HPDE6-E6E7 (cell line): ENCODE data around the gene KRTAP4-6.
"Not testable (repeated sequence)": the region's sequence is repeated elsewhere in the genome, so short reads cannot be mapped to it uniquely, and the experiment has no call there.

Experiments used
- DNase-seq: peaks from one replicate; pipeline ENCODE4 v3.0.0; 2011; ENCODE audit warnings: missing footprints; ENCODE audit errors: extremely low spot score

Gene KRTAP4-6

DNA sequence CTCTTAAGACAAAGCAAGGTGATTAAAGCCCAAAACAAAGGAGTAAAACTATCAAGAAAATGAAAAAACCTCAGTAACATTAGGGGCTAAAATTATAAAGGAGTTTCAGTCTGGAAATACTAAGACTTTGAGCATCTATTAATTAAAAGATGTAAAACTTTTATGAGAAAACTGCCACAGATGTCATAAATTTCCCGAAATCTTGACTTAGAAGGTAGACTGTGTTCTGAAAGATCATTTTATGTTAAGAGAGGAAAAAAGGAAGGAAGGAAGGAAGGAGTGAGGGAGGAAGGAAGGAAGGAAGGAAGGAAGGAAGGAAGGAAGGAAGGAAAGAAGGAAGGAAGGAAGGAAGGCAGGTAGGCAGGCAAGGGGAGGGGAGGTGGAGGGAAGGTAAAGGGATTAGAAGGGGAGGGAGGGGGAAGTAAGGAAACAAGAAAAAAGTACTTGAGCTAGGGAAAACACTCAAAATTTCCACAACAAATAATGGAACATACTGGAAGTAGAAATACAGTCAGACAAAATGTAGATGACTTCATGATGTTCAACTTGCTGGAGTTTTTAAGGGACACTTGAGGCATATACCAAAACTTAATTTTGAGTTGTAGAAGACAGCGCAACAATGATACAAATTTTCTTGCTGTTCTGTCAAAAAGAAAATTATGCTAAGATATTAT lies 7.3 kb upstream of the KRTAP4-6 start:
- DNase-seq: no peak

DNA sequence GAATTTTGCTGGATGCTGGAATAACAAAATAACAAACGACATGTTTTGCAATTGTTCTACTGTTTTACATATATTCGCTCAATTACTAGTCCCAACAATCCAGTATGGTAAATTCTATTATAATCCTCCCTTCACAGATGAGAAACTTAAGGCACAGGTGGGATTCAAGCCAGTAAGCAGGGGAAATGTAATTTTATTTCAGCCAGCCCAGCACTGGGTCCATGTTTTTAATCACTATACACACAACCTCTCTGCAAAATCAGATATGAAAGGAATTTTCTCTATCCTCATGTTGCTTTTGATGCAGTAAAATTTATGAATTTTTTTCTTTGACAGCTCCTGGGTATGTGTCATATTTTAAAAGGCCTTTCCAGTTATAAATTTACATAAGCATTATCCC lies 4.9 kb upstream of the KRTAP4-6 start:
- DNase-seq: no peak

DNA sequence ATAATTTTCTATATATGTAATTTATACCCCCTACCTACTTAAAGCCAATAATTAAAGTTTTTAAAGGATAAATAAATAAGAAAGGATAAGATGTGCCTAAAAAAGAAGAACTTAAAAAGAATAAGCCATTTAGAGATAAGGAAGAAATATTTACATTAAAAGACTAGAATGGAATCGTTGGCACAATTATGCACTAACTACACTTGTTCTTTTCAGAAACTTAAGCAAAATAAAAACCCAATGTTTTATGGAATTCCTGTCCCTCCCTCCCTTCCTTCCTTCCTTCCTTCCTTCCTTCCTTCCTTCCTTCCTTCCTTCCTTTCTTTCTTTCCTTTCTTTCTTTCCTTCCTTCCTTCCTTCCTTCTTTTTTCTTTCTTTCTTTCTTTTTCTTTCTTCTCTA lies 4.5 kb upstream of the KRTAP4-6 start:
- no peak for DNase-seq

DNA sequence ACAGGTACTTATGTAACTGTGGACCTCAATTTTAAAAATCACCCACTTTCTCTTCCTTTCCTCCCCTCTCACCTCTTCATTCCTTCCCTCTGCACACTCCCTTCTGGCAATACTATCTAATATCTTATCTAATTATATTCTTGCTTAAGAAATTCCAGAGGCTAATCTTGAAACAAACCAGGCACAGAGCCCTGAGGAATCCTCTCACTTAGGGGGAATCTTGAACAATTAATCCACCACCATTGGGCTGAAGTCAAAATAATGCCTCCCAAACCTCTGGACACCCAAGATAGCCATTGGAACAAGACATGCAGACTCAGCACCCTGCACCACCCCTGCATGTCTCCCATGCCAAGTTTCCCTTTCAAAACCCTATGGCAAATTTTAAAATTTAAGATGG lies 1.0 kb upstream of the KRTAP4-6 start:
- DNase-seq: no peak

DNA sequence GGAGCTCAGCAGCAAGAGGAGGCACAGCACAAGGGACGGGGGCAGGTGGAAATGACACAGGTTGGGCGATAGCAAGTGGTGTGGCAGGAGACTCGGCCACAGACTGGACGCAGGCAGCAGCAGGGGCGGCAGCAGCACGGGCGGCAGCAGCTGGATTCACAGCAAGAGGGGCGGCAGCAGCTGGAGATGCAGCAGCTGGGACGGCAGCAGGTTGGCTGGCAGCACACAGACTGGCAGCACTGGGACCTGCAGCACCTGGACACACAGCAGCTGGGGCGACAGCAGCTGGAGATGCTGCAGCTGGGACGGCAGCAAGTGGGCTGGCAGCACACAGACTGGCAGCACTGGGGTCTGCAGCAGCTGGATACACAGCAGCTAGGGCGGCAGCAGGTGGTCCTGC lies 479 bp downstream of the KRTAP4-6 start:
- DNase-seq: not testable (repeated sequence)

DNA sequence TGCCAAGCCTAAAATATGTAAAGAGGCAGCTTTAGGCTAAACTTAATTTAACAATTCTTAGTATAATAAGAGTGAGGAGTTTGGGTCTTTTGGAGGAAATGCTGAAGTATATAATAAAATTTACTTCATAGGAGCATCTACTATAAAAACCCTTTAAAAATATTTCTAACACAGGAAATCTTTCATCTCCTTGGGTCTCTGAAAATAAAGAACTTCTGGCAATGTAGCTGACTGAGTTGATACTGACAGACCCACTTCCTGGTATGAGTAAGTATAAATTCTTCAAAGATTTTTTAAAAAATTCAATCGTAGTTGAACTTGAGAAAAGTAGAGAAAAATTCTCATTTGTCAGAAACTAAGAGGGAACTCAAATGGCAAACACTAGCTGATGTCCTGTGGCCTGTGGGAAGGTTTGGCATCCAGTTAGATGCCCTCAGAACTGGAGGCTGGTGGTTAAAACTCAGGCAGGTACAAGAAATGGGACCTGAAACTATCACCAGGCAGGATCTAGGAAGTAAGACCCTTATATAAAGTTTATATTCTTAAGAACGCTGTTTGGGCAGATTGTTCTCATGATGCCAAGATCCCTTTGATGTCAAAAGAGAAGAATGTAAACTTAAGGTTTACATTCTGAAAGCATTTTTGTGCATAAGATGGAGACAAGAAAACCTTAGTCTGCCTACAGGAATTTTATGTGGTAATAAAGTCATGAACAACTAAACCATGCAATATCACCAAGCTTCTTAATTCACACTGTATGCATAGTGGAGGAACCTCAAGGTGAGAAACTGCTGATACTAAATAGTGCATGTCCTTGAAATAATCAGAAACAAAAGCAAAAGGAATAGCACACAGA lies 6.2 kb downstream of the KRTAP4-6 start:
- DNase-seq: no peak

DNA sequence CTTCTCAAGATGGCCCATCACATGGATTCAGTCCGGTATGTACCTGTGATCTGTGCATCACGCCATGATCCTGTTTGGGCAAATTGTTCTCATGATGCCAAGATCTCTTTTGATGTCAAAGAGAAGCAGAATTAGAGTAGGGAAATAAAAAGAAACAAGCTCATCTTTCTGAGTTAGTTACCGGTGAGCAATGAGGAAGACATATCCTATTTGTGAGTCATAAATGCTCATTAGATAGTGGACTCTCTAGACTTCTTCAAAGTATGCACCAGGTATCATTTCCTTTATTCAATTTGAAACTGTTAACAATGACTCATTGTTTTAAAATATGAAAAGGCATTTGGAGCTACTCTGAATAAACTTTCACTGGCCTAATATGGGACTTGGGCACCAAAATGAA lies 8.4 kb downstream of the KRTAP4-6 start:
- peak; percentile 79 for DNase-seq

DNA sequence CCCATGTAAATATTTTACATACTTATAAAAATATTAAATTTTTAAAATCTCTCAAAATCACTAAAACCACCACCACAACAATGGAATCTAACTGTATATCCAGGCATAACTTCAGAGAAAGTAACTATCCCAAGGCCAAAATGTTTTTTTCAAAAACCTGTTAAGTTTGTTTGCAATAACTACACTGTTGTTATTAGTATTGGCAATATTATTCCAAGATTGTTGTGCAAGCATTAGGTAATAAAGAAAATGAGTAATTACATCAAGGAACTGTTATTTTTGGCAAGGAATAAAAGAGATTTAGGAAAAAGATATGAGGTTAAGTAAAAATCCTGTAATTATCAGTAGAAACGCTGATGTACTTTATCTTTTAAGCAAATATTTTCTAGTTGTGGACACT lies 13.0 kb downstream of the KRTAP4-6 start:
- no peak for DNase-seq

DNA sequence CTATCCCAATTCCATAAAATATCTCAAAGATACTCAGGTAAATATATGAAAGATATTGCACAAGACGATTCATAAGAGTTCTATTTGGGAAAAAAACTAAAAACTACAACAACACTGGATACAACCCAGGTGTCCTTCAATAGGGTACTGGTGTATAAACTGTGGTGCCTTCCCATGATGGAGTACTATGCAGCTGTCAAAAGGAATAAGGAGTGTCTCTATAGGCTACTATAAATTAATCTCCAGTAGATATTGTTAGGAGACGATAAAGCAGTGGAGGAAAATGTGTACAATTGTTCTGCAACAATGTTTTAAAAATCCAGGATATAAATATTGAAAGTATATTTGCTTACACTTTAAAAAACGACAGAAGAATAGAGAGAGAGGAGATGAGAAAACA lies 13.9 kb downstream of the KRTAP4-6 start:
- DNase-seq: no peak

DNA sequence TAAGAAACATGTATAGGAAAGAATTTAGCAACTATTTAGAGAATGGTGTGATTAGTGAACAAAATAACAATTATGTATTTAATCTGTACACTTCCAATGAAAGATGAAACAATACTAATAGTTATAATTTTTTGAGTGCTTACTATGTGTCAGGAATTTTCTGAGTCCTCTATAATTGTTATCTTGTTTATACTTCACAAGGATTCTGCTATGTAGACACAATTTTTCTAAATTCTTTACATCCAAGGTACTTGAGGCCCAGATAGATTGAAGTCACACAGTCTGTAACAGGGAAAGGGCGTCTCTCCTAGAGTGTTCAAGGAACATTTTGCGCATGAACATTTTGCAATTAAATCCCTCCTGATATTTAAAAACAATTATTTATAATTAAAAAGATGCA lies 15.3 kb downstream of the KRTAP4-6 start:
- no peak for DNase-seq

DNA sequence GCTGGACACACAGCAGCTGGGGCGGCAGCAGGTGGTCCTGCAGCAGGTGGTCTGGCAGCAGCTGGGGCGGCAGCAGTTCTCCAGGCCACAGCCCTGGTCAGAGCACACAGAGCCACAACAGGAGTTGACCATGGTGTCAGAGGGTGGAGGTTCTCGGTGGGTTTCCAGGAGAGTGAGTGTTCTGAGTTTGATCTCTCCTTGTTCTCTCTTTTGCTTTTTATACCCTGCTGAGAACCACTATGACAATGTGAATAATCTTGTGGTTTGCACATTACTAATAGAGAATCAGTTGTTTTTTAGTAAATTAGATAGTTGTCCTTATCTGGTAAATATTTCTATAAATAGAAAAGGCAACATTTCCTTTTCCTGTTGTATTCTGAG lies 16.4 kb downstream of the KRTAP4-6 start, which contains the start of gene KRTAP4-12:
KRTAP4-12 (minus strand) TSS at position 192 of the 381 bp plus-strand sequence; CDS start at position 132, 60 bp downstream.
- DNase-seq: not testable (repeated sequence)

DNA sequence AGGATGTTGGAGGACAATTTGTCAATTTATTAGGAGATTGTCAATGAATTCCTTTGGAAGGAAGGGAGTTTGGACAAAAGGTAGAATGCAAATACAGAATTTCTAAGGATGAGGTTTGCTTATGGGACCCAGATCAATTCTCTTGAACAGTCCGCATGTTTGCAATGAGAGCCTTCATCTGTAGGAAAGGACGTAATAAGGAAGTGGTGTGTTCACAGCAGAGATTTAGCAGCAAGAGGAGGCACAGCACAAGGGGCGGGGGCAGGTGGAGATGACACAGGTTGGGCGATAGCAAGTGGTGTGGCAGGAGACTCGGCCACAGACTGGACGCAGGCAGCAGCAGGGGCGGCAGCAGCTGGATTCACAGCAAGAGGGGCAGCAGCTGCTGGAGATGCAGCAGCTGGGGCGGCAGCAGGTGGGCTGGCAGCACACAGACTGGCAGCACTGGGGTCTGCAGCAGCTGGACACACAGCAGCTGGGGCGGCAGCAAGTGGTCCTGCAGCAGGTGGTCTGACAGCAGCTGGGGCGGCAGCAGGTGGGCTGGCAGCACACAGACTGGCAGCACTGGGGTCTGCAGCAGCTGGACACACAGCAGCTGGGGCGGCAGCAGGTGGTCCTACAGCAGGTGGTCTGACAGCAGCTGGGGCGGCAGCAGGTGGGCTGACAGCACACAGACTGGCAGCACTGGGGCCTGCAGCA lies 16.9 kb downstream of the KRTAP4-6 start:
- DNase-seq: not testable (repeated sequence)

DNA sequence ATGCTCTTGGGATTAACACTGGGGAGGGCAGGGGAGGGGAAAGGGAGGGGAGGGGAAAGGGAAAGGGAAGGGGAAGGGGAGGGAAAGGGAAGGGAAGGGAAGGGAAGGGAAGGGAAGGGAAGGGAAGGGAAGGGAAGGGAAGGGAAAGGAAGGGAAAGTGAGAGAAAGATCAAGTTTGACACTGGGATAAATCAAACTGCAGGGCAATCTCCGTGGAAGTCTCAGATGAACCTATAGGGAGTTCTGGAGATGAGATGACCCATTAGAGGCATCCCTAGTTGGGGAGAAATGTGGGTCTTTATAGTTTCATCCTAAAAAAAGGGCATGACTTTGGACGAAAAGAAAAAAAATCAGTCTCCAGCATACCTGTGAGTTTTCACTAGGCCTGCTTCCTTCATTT lies 18.6 kb downstream of the KRTAP4-6 start:
- DNase-seq: no peak

DNA sequence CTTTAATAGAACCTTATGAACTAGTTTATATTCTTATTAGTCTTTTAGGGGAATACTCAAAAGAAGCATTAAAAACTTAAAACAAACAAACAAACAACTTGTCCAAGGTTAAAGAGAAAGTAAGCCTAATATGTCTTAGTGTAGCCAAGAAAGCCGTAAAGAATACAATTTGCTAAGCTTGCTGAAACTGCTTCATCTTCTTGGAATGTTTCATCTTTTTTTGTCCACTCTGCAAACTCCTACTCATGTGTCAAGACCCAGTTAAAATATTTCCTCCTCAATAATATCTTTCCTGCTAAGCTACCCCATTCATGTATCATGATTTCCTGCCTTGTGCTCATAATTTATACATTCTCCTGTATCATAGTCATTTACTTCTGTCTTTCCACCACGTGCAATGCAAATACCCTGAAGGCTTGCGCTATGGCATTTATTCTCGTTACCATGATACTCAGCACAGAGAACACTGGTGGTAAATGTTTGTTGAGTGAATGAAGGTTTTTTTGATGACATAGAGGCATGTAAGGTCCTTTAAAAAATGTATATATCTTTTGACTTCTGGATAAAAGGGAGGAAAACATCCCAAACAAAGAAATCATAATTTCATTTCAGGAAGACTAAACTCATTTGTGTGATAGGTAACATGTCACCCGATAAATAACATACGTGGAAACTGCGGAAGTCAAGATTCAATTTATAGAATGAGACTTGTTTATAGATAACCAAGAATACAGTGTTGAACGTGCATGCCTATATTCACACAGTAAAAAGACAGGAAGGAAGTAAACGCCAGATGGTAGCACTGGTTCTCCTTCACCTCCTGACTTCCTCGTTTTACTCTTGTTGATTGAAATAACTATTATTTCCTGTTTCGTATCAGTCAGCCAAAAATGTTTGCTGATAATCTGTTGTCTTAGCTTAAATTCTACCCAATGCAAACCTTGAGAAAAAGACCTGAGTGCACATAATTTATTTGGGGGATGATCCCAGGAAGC lies 20.4 kb downstream of the KRTAP4-6 start:
- DNase-seq: not testable (repeated sequence)

DNA sequence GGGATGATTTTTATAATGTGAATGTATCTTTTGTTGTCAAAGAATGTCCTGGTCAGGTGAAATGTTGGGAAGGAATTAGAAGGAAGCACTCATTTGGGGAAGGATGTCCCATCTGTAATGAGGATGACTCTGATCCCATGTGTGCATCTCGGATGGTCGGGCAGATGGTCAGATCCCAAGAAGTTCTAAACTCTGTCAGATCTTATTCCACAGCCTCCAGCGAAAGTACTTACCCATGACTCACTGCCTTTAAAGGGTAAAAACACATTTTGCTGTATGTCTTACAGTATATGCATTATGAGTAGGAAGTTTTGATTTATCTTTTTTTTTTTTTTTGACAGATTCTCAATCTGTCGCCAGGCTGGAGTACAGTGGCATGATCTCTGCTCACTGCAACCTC lies 21.6 kb downstream of the KRTAP4-6 start:
- DNase-seq: no peak

DNA sequence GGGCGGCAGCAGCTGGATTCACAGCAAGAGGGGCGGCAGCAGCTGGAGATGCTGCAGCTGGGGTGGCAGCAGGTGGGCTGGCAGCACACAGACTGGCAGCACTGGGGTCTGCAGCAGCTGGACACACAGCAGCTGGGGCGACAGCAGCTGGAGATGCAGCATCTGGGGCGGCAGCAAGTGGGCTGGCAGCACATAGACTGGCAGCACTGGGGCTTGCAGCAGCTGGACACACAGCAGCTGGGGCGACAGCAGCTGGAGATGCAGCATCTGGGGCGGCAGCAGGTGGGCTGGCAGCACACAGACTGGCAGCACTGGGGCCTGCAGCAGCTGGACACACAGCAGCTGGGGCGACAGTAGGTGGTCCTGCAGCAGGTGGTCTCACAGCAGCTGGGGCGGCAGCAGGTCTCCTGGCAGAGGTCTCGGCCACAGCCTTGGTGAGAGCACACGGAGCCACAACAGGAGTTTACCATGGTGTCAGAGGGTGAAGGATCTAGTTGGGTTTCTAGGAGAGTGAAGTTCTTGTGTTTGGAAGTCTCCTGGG lies 22.4 kb downstream of the KRTAP4-6 start, which contains the start of gene KRTAP4-11:
KRTAP4-11 (minus strand) TSS at position 528 of the 541 bp plus-strand sequence; CDS start at position 470, 58 bp downstream.
- not testable (repeated sequence) for DNase-seq

DNA sequence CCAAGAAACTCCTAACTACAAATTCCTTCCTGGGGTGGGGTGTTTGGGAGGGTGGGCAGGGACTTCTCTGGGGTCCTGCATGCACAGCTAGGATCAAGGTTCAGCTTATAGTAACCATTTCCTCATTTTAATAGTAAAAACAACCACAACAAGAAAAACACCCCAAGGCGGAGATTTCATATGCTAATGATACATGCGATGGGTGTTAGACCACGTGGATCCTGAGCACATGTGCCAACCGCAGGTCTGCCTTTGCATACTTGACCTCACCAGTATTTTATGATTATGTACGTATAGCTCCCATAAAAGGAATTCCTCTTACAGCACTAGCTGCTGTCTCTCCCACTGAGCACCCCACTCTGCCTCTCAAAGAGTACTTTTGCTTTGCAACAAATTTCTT lies 24.0 kb downstream of the KRTAP4-6 start:
- DNase-seq: no peak

DNA sequence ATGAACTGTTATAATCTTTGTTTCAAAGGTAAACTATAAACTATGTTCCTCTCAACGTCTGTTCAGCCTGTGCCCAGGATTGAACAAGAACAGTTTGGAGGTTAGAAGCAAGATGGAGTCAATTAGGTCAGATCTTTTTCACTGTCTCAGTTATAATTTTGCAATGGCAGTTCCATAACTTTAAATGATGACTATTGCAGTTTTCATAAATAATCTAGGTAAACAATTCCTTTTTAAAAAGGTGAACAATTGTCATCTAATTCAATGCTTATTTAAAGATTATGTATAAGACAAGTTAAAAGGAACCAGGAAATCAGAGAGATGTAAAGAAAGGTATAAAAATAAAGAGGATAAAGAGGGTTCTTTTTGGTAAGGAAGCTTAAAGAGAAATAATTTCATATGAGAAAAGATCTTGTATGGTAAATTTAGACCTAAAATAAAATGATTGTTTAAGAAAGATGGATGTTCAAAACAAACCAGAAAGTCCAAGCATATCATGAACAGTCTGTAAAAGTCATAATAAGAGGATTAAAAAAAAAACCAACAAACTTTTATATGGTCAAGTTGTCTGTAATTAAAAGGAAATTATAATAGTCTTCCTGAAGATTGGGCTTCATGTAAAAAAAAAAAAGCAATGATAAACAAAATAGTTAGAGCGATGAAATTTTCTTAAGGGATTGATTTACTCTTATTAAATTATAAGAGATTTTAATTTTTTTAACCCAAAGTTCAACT lies 29.0 kb downstream of the KRTAP4-6 start:
- no peak for DNase-seq

DNA sequence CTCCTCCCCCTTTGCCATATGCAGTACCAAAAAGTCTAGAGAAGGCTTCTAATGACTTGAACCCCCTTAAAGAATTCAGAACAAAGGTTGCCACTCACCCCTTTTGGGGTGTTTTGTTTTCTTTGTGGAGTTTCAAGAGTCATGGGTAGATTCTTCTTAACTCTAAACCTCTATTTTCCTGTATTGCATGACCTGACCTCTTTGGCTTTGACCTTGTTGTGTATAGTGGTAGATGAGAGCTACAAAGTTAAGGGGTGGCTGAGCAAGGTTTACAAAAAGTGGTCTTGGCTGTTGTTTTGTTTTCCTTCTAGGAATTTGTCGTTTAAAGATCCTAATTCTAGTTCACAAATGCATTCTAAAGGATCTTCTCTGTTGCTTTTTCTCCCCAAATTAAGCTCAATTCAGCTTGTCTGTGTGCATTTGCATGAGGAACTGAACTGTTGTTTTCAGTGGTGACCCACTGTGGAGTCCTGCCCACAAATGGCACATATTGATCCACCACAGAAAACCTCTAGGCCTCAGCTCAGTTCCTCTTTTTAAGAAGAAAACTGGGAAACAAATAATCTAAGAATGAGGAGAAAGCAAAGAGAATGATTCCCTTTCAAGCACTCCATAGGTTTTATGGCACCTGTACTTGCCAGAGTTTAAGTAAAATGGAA lies 31.5 kb downstream of the KRTAP4-6 start:
- not testable (repeated sequence) for DNase-seq
